HG03175 (cell line): ENCODE measurements around the gene ATP2B2.

Source experiments
- ATAC-seq: cut with Tn5 transposase; IDR thresholded peaks from one replicate; pipeline ENCODE4 v1.9.1; 2021; ENCODE audit warnings: mild to moderate bottlenecking, moderate library complexity; ENCODE audit not compliant: unreplicated experiment

Gene ATP2B2

DNA sequence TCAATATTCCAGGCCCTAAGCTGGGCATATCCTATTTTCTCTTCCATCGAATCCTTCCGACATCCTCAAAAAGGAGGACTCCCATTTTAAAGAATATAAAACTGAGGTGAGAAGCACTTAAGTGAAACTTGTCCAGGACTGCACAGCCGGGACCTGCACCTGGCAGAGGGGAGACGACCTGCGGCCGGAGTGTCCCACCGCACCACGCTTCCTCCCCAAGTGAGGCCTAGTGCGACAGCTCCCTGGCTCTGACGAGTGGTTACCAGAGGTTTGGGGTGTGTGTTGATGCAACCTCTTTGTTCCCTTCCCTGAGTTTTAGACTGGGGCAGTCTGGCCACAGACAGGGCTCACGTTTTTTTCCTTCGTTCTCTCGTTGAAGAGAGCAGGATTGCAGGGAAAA lies 24.9 kb upstream of the ATP2B2 start:
- no peak for ATAC-seq

- no peak for ATAC-seq
Measured at GRCh38 chr3:10529809-10530208, 24.4 kb upstream of the ATP2B2 start.

DNA sequence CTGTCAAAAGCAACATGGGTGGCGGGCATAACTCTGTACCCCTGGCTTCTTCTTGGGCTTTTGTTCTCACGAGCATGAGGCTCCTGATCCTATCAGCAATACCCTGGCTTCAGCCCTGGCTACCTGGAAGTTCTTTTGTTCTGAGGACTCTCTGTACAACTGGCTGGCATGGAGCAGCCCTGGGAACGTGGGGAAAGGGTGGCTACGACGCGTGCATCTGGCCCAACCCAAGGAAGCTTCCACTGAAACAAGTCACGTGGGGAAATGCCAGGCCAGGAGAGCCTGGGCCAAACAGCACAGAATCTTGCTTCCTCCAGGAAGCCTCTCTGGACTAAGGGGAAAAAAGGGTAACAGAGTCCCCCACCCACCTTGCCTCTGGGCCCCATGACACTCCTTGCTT lies 22.7 kb upstream of the ATP2B2 start:
- no peak for ATAC-seq

DNA sequence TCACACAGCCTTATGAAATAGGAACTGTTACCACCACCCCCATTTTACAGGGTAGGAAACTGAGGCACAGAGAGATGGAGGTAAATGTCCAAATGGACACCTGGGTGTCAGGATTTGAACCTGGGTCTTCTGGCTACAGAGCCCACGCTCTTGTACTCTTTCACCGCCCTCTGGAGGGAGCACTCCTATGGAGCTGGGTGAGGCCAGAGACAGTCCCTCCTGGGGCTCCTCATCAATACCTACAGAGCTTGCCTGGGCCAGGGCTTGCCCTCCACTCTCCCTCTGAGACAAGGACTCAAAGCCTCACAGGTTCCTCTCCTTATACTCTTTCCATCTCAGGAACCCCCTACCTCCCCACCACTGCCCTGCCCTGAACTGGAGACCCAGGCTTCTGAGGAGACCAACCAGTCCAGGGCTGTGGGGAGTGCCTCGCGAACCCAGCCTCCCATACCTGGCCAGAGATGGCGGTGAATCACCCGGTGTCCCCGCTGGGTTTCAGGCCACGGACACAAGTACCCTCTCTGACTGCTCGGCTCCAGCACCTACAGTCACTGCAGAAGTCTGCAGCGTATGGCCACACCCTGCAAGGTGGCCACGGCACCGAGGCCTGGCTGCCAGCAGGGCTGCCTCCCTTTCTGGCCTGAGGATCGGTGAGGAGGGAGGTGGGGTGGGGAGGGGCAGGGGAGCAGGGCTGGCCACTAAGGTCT lies 22.1 kb upstream of the ATP2B2 start:
- no peak for ATAC-seq

DNA sequence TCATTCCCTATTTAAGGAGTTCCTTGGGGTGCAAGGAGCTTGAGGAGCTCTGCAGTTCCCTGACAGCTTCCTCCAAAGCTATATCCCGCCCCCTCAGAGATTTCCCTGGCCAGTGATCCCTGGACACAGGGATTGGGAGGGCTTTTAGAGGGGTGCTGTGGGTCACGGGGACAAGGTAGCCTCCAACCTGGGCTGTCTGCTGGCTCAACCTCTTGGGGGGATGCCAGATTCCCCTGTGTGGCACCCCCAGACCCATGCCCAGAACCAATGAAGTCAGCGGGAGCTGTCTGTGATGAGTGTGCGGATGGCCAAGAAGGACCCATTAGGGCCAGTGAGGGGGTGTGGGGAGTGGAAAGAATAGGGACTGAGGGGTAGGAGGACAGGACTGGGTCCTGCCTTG lies 21.0 kb upstream of the ATP2B2 start:
- ATAC-seq, result no peak

GRCh38 chr3:10524799-10525301 lies 19.5 kb upstream of the ATP2B2 start:
- no peak for ATAC-seq

DNA sequence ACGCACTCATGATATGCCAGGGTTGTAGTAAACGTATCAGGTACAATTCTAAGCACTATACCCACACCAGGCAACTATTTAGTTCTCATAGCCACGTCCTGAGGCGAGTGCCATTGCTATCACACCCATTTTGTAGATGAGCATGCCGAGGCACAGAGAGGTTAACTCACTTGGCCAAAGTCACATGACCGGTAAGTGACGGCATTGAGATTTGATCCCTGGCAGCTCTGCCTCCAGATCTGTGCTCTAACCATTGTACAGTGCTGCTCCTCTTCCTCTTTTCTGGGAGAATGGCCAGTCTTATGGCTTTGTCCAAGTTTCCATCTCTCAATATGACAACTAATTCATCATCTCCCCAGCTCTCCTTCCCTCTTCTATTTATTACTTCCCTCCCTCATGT lies 18.9 kb upstream of the ATP2B2 start:
- ATAC-seq, result no peak

DNA sequence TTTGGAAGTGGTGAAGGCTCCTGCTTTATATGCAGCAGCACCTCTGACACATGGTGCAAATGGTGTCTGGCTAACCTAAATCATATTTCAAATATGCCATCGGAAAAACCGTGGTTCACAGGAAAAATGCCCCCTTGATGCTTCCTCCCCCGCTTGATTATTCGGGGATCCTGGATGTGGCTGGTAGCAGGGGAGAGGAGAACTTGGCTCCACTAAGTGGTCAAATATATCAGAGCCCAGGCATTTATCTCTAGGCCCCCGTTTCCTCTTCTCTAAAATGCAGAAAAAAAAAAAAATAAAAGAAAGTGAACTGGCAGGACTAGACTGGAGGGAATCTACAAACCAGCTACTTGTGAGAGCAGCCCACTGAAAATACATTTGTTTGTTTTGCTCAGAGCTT lies 18.2 kb upstream of the ATP2B2 start:
- no peak for ATAC-seq

GRCh38 chr3:10522646-10523303 lies 17.4 kb upstream of the ATP2B2 start:
- no peak for ATAC-seq

DNA sequence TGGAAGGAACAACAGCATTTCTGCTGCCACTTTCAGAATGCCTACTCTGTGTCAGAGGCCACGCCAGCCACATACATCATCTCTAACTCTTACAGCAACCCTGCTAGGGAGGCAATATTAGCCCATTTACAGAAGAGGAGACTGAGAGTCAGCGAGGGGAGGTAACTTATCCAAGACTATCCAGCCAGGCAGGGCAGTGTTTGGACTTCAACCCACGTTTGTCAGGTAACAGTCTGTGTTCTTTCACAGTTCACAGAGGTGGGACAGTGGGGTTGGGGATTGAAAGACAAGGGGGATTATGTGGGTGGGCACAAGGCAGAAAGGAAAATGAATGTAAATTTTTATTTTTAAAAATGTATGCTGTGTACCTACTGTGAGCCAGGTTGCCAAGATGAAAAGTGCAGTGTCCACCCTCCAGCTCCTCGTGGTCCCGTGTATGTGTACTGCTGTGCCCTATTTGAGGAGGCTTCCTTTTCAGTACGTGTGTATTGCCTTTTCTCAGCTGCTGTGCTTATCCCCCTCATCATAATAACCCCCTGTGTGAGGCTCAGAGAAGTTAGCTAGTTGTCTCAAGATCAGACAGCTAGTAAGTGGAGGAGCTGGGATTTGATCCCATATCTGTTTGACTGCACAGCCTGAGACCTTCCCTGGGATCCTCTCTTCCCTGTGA lies 16.5 kb upstream of the ATP2B2 start:
- ATAC-seq, result no peak

DNA sequence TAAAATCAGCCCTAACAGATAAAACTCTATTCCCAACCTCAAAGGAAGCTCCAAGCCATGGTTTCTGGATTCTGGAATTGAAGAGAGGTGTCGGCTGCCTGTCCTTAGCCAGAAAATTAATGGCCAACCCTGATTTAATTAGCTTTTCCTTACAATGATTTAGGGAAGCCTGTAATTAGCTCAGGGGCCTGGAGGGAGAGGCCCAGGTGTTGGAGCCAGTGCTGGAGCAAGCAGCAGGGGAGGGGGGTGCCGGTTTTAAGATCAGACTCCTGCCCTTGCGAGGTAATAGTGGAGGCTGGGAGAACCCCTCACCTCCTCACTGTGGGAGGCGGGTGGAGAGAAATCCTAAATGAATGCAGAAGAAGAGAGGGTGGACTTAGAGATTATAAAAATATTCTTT lies 14.7 kb upstream of the ATP2B2 start:
- no peak for ATAC-seq

GRCh38 chr3:10519236-10519635 lies 13.8 kb upstream of the ATP2B2 start:
- no peak for ATAC-seq

GRCh38 chr3:10518506-10519150 lies 13.2 kb upstream of the ATP2B2 start:
- no peak for ATAC-seq

GRCh38 chr3:10517627-10518026 lies 12.2 kb upstream of the ATP2B2 start:
- ATAC-seq, result no peak

DNA sequence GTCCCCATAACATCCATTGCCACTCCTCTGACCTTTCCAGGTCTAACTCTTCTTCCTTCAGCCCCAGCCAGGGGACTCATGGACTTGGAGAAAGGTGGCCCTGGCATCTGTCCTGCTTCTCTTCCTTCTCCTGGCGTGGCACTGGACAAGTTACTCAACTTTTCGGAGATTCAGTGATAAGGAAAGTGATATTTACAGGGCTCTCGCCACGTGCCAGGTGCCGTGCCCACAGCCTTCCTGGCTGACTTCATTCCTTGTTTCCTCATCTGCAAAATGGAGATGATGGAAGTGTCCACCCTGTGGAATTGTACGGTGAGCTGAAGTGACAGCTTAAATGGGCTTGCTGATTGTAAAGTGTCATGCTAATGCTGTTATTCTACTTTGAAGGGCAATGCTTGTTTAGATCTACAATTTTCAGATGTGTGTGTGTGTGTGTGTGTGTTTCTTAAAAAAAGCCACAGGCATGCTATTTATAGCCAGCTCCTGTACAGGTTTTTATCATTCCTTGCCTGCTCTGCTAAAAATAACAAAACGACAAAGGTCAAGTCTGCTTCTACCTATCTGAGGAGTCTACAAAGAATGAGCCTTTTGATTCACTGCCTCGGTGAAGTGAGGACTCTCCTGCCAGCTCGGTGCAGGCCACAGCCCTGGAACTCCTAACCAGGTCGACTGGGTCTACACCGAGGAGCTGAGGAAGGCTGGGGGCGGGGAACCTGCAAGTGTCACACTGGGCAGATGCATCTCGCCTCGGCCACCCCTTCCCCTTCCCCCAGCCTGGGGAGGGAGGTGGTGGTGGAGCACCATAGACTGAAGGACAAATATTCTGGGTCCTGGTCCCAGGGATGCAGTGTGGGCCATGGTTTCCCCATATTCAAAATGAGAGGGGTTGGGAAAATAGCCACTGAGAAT lies 11.4 kb upstream of the ATP2B2 start:
- ATAC-seq, result no peak

DNA sequence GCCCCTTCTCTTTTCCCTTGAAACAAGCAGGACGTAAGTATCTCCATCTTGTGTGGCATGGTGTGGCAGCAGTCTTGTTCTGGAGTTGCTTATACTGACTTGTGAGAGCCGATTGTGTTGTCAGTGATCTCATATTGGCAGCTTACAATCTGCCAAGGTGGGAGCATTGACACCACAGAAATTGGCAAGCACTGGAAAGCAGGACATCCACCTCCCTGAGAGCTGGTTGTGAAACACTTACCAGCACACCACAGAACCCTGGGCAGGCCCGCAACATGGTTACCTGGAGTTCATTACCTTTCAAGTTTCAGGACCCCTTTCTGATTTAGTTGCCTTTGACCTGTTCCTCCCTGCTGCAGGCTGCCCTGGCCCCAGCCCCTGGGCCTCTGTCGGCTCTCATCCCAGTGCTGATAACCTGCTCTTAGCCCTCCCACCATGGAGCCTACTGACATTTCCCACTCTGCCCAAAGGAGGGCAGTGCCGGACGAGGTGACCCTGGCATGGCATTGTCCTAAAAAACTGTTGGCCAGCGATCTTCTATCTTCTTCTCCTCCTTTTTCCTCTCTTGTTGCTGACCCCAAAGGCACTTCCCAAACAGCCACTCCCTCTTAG lies 10.6 kb upstream of the ATP2B2 start:
- no peak for ATAC-seq

DNA sequence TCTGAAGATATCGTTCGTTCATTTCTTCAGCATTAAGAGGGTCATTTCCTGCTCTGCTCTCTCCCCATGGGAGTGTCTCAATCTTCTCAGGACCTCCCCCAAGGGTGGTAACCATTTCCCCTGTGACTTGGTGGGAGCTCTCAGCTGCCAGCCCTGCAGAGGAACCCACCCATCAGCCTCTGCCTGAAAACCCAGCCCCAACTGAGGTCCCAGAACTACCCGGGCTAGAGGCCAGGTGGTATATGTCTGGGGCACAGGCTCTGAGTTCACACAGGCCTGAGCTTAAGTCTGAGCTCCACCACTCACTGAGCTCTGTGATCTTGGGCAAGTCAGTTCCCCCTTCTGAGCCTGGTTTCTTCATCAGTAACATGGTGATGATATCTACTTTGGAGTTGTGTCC lies 10.0 kb upstream of the ATP2B2 start:
- no peak for ATAC-seq

DNA sequence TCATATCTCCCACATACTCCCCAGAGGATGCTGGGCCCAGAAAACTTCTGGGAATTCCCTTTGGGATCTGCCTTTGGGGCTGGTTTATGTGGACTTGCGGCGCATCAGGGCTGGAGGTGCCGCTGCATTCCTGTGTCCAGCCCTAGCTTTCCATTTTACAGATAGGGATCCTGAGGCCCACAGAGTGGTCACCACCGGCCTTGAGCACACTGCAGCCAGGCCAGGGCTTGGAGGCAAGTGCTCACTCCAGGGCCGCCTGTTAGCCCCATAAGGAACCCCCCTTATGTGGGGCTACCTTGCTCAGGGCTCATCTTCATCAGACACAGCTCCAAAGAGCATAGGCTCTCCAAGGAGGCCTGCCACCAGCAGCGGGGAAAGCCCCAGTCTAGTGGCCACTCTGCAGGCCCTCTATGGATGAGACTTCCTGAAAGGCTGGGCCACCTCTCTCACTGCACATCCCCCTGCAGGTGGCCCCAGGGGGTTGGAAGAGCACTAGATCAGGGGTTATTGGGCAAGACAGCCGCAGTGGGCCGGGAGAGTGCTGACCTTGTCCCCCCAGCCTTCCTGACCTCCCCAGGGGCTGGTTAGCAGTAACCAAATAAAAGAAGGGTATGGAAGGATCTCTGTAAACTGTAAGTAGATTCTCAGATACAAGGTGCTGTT lies 9.2 kb upstream of the ATP2B2 start:
- ATAC-seq, result no peak

- ATAC-seq, result no peak
Measured at GRCh38 chr3:10513306-10513705, 7.9 kb upstream of the ATP2B2 start.

GRCh38 chr3:10512687-10513086 lies 7.3 kb upstream of the ATP2B2 start:
- ATAC-seq, result no peak
